Measurements from ENCODE around the gene TRIM17.

GRCh38 chr1:228376262-228376628 lies 40.4 kb downstream of the TRIM17 start:
- TF ChIP-seq VEZF1 (CRISPR knock-in tag; IDR thresholded peaks at IDR 0.05) (no peak), ZC3H11A (IDR thresholded peaks at IDR 0.05; ENCODE audit: low read depth, low read length) (no peak)

Data from K562 (cell line).